Neuron (in vitro differentiated cells): ENCODE data around the gene RAC3.

Experiments
- H2AFZ ChIP-seq: one replicate; pipeline ENCODE4 v1.6.1; 2013; ENCODE audit warnings: low read depth, mild to moderate bottlenecking, inconsistent platforms, low read length, moderate library complexity
- H3K27me3 ChIP-seq: one replicate; pipeline ENCODE4 v1.6.1; 2013; ENCODE audit warnings: low read length; ENCODE audit not compliant: insufficient read depth
- H3K36me3 ChIP-seq: one replicate; pipeline ENCODE4 v1.6.1; 2013; ENCODE audit warnings: low read length; ENCODE audit not compliant: insufficient read depth
- H3K4me1 ChIP-seq: one replicate; pipeline ENCODE4 v1.6.1; 2013; ENCODE audit warnings: low read length; ENCODE audit not compliant: insufficient read depth
- H3K4me3 ChIP-seq: 2 replicates; pipeline ENCODE4 v1.5.1; 2013; ENCODE audit warnings: mild to moderate bottlenecking, low read length, moderate library complexity
- H3K9me3 ChIP-seq: one replicate; pipeline ENCODE4 v1.6.1; 2013; ENCODE audit warnings: low read length

Gene RAC3

DNA sequence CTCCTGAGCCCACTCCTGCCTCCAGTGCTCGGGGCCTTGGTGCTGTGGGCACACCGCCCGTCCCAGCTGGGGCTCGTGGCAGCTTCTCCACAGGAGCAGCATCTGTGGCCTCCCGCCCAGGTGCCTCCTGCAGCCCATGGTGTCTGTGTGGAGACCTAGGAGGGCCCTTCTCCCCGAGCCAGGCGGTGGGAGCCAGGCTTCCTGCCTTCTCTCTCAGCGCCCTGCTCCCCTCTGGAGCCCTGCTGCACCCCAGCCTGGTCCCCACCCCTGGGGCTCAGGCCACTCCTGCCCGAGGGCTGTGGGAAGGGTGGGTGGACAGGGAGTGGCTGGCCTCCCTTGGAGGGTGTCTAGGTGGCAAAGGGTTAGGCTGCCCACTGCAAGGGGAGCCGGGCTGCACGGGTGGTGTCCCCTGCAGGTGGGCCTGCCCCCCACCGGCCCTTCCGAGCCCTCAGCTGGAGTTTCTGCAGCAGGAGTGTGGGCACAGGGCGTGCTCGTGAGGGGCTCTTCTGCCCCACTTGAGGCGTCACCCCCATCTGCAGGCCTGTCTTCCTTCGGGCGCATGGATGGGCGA, 19.8 kb upstream of the RAC3 start:
- Histone ChIP-seq H3K4me3 (no peak overlapping the region), H3K9me3 (no peaks in the 10 kb centered on the region), H3K4me1 (peaks cover 16% of the 10 kb centered on the region), H2AFZ (no peak overlapping the region), H3K36me3 (peaks cover 5% of the 10 kb centered on the region), H3K27me3 (no peaks in the 10 kb centered on the region)

DNA sequence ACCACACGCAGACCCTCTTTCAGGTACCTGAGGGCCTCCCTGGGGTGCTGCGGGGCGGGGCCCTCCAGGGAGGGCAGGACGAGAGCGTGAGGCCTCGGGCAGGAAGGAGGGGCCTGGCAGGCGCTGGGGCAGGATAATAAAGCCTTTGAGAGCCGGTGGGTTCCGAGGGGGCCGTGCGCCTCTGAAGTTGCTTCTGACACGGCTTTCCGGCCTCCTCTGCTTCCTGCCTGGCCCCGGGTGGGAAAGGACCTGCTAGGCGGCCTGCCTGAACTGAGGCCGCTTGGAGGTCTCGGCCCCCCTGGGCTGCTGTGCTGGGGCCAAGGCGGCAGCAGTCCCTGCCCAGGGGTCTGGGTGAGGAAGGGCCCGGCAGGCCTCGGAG, 19.2 kb upstream of the RAC3 start:
- no peak overlapping the region for H3K4me3 ChIP-seq
- no peaks in the 10 kb centered on the region for H3K27me3 ChIP-seq
- no peak overlapping the region for H2AFZ ChIP-seq
- H3K36me3 ChIP-seq = peaks cover 5% of the 10 kb centered on the region
- peaks cover 16% of the 10 kb centered on the region for H3K4me1 ChIP-seq
- H3K9me3 ChIP-seq = no peaks in the 10 kb centered on the region

- Histone ChIP-seq H3K4me3 (no peak overlapping the region), H2AFZ (no peak overlapping the region), H3K36me3 (peaks cover 5% of the 10 kb centered on the region), H3K4me1 (peaks cover 16% of the 10 kb centered on the region), H3K9me3 (no peaks in the 10 kb centered on the region), H3K27me3 (no peaks in the 10 kb centered on the region)
These were observed 18.7 kb upstream of the RAC3 start for GRCh38 chr17:82012640-82013295.

GRCh38 chr17:82013341-82013740, 18.1 kb upstream of the RAC3 start:
- Histone ChIP-seq H3K4me1 (peaks cover 16% of the 10 kb centered on the region), H3K36me3 (peaks cover 8% of the 10 kb centered on the region), H2AFZ (no peak overlapping the region), H3K27me3 (no peaks in the 10 kb centered on the region), H3K9me3 (no peaks in the 10 kb centered on the region), H3K4me3 (no peak overlapping the region)

DNA sequence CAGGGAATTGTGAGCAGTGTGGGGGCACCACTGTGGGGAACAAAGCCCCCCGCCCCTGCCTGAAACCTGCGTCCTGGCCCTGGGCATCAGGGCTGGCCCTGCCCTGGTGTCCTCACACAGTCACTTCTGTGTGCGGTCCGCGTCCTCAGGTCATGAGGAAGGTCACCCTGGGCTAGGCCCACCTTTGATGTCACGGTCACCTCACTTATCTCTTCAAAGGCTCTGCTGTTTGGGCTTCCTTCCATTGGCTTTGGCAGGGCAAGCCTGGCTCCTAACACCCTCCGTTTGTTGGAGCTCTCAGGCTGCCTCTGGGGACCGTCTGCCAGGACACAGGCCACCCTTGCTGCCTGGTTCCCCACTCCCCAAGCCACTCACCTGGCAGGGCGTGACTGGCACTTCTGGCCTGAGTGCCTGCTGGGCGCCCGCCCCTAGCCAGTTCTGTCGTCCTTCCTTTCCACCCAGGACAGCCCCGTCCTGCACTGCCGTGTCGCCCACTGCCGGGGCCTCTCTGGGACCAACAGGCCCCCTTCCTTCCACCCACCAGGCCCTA, 17.6 kb upstream of the RAC3 start:
- Histone ChIP-seq H3K4me1 (peaks cover 16% of the 10 kb centered on the region), H3K36me3 (peaks cover 9% of the 10 kb centered on the region), H3K27me3 (no peaks in the 10 kb centered on the region), H3K9me3 (no peaks in the 10 kb centered on the region), H3K4me3 (no peak overlapping the region), H2AFZ (no peak overlapping the region)

GRCh38 chr17:82014432-82014831, 17.0 kb upstream of the RAC3 start:
- H2AFZ ChIP-seq = no peak overlapping the region
- no peaks in the 10 kb centered on the region for H3K27me3 ChIP-seq
- H3K36me3 ChIP-seq = peaks cover 9% of the 10 kb centered on the region

GRCh38 chr17:82014971-82015310, 16.5 kb upstream of the RAC3 start:
- H3K4me1 ChIP-seq = peaks cover 16% of the 10 kb centered on the region

More at GRCh38 chr17:82014432-82014831, 17.0 kb upstream of the RAC3 start:
- peaks cover 16% of the 10 kb centered on the region for H3K4me1 ChIP-seq
- no peaks in the 10 kb centered on the region for H3K9me3 ChIP-seq
- H3K4me3 ChIP-seq = no peak overlapping the region

GRCh38 chr17:82015311-82015971, 16.0 kb upstream of the RAC3 start:
- H2AFZ ChIP-seq = no peak overlapping the region
- H3K27me3 ChIP-seq = no peaks in the 10 kb centered on the region
- H3K36me3 ChIP-seq = peaks cover 9% of the 10 kb centered on the region
- peaks cover 16% of the 10 kb centered on the region for H3K4me1 ChIP-seq
- no peaks in the 10 kb centered on the region for H3K9me3 ChIP-seq
- H3K4me3 ChIP-seq = no peak overlapping the region

More at GRCh38 chr17:82014971-82015310, 16.5 kb upstream of the RAC3 start:
- H3K4me3 ChIP-seq = no peak overlapping the region
- peaks cover 9% of the 10 kb centered on the region for H3K36me3 ChIP-seq
- H3K9me3 ChIP-seq = no peaks in the 10 kb centered on the region
- H3K27me3 ChIP-seq = no peaks in the 10 kb centered on the region
- H2AFZ ChIP-seq = no peak overlapping the region

DNA sequence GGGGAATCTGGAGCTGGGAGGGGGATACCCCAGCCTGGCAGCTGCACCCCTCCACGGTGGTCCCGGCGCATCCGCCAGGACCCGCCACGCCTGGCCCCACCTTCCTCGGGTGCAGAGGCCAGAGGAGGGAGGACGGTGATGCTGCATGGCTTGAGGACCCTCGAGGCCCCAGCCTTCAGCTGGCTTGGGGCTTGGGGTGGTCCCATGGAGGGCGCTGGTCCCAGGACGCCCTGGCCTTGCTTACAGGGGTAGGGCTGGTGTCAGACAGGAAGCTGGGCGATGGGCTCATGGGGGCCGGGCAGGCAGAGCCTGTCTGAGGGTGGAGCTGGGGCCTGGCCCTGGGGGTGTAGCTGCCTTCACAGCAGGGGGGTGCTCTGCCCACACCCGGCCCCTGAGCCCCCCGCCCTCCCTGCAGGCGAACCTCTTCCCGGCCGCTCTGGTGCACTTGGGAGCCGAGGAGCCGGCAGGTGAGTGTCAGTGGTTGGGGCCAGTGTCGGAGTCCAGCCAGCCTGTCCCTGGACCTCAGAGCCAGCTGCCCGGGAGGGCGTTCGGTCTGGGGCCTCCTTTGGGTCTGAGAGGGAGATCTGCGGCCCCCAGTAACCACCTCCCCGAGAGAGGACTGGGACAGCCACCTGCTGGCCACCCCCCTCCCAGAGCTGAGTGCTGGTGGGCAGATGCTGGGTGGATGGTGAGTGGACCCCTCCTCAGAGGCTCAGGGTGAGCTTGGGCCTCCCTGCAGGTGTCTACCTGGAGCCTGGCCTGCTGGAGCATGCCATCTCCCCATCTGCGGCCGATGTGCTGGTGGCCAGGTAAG, 15.2 kb upstream of the RAC3 start:
- Histone ChIP-seq H3K4me1 (peaks cover 18% of the 10 kb centered on the region), H2AFZ (no peak overlapping the region), H3K36me3 (peaks cover 9% of the 10 kb centered on the region), H3K9me3 (no peaks in the 10 kb centered on the region), H3K4me3 (no peak overlapping the region), H3K27me3 (no peaks in the 10 kb centered on the region)

DNA sequence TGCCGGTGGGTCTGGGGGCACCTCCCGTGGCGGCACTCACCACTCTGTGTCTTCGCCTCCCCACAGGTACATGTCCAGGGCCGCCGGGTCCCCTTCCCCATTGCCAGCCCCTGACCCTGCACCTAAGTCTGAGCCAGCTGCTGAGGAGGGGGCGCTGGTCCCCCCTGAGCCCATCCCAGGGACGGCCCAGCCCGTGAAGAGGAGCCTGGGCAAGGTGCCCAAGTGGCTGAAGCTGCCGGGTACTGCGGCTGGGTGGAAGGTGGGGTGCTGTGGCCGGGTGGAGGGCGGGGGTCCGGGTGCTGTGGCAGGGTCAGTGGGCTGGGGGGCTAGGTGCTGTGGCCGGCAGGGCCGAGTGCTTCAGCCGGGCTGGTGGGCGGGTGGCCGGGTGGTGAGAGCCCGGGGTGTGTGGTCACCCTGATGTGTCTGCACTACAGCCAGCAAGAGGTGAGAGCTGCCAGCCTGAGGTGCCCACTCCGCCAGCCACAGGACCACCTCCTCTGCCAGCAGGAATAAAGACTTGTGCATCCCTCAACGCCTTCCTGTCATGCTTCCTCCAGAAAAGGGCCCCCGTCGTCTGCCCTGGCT, 14.5 kb upstream of the RAC3 start:
- peaks cover 4% of the 10 kb centered on the region for H3K36me3 ChIP-seq
- H3K4me1 ChIP-seq = peaks cover 25% of the 10 kb centered on the region
- H3K4me3 ChIP-seq = no peak overlapping the region
- H3K9me3 ChIP-seq = no peaks in the 10 kb centered on the region
- no peaks in the 10 kb centered on the region for H3K27me3 ChIP-seq
- H2AFZ ChIP-seq = no peak overlapping the region

- H3K4me1 ChIP-seq = peaks cover 23% of the 10 kb centered on the region
- H3K36me3 ChIP-seq = peaks cover 4% of the 10 kb centered on the region
- H3K4me3 ChIP-seq = no peak overlapping the region
- no peaks in the 10 kb centered on the region for H3K27me3 ChIP-seq
- no peak overlapping the region for H2AFZ ChIP-seq
- no peaks in the 10 kb centered on the region for H3K9me3 ChIP-seq
These were observed 13.8 kb upstream of the RAC3 start for GRCh38 chr17:82017612-82018151.

GRCh38 chr17:82018152-82018988, 13.1 kb upstream of the RAC3 start:
- Histone ChIP-seq H3K27me3 (no peaks in the 10 kb centered on the region), H3K4me1 (peaks cover 18% of the 10 kb centered on the region)

More at GRCh38 chr17:82018152-82018988, 13.1 kb upstream of the RAC3 start:
- Histone ChIP-seq H2AFZ (no peak overlapping the region), H3K9me3 (no peaks in the 10 kb centered on the region), H3K36me3 (peaks cover 4% of the 10 kb centered on the region), H3K4me3 (no peak overlapping the region)
